CD4-positive, alpha-beta T cell (primary cell): Measurements from ENCODE around the gene SNAPIN. TPM values are rescaled to one million over a fixed set of nuclear protein-coding genes. Genes with fewer than 3 reads are reported as not detected.

ENCODE experiments used
- ATAC-seq: fragments of 200-7000 bp; cut with Tn5 transposase; one replicate; pipeline ENCODE4 v1.10.0; 2022; ENCODE audit warnings: mild to moderate bottlenecking; ENCODE audit not compliant: poor library complexity
- CTCF ChIA-PET: fragments of 350-600 bp; sonication (Branson Sonifier 250); formaldehyde crosslinking; loops from one replicate; lab custom pipeline; 2021; ENCODE audit warnings: antibody characterized with exemption, inconsistent platforms; lab: Charles Lee
- POLR2A ChIA-PET: fragments of 350-600 bp; sonication (Branson Sonifier 250); formaldehyde crosslinking; loops from one replicate; lab custom pipeline; 2021; ENCODE audit warnings: antibody characterized with exemption, inconsistent platforms; lab: Charles Lee
- DNase-seq, 14 experiments: peaks; one replicate each; pipeline ENCODE4 v3.0.0-alpha.2; 2013 to 2020; ENCODE audit warnings: mixed read lengths in 2 of 14
- H3K27ac ChIP-seq, 2 donors: one replicate each; pipeline versions ENCODE4 v1.5.1 to v1.7.0; 2013; ENCODE audit warnings: low read length in 2 of 2, low read depth in 1 of 2, mild to moderate bottlenecking in 1 of 2
- H3K27me3 ChIP-seq, 2 experiments: 1 replicate in 1 of 2; 2 replicates in 1 of 2; pipeline versions ENCODE4 v1.6.1 to v1.7.0; 2013; ENCODE audit warnings: low read length in 2 of 2, control low read depth in 1 of 2, mild to moderate bottlenecking in 1 of 2, moderate library complexity in 1 of 2; ENCODE audit not compliant: insufficient read depth in 2 of 2, control insufficient read depth in 1 of 2
- H3K36me3 ChIP-seq: one replicate; pipeline ENCODE4 v1.6.1; 2013; ENCODE audit warnings: low read length, control low read depth; ENCODE audit not compliant: insufficient read depth
- H3K4me1 ChIP-seq: one replicate; pipeline ENCODE4 v1.6.1; 2013; ENCODE audit warnings: low read length, control low read depth; ENCODE audit not compliant: insufficient read depth
- H3K4me3 ChIP-seq: one replicate; pipeline ENCODE4 v1.5.1; 2013; ENCODE audit warnings: mild to moderate bottlenecking, low read length, moderate library complexity
- H3K9me3 ChIP-seq, 2 experiments: 1 replicate in 1 of 2; 2 replicates in 1 of 2; pipeline versions ENCODE4 v1.6.1 to v1.7.0; 2013; ENCODE audit warnings: low read length in 2 of 2, mild to moderate bottlenecking in 2 of 2, control low read depth in 1 of 2, moderate library complexity in 1 of 2; ENCODE audit not compliant: control insufficient read depth in 1 of 2, insufficient read depth in 1 of 2
- H3K27ac Mint-ChIP-seq: one replicate; pipeline ENCODE4 v1.8.0; 2020; ENCODE audit warnings: mixed read lengths
- H3K27me3 Mint-ChIP-seq: one replicate; pipeline ENCODE4 v1.8.0; 2021; ENCODE audit warnings: mixed read lengths
- H3K36me3 Mint-ChIP-seq: one replicate; pipeline ENCODE4 v1.8.0; 2021; ENCODE audit warnings: low read depth, mixed read lengths
- H3K4me1 Mint-ChIP-seq: one replicate; pipeline ENCODE4 v1.8.0; 2021; ENCODE audit warnings: low read depth, mixed read lengths
- H3K4me3 Mint-ChIP-seq: one replicate; pipeline ENCODE4 v1.8.0; 2020; ENCODE audit warnings: mild to moderate bottlenecking, mixed read lengths
- H3K9me3 Mint-ChIP-seq: one replicate; pipeline ENCODE4 v1.8.0; 2020; ENCODE audit warnings: mixed read lengths
- intact Hi-C, 2 experiments: fragments of 100-400 bp; cut with DNase I in 1 of 2; cut with micrococcal nuclease in 1 of 2; formaldehyde crosslinking; loops; one replicate each; pipeline versions ENCODE4 v1.15.1 to v1.9.0; 2023 to 2025; cut with DNase I, micrococcal nuclease
- total RNA-seq, 174 experiments: library from RNA in 2 of 174; stranded (reverse) in 2 of 174; gene quantifications; one replicate each; pipeline ENCODE4 v1.2.3 and lab custom pipeline; 2021 to 2026
- TF ChIP-seq, protein P1 (sequence below): fragments of 200-600 bp; IDR thresholded peaks from one replicate; pipeline ENCODE4 v1.8.0; 2022; ENCODE audit warnings: antibody characterized with exemption, mild to moderate bottlenecking

SNAPIN gene
- total RNA-seq, 2 experiments from 2014 or later = 7.2 to 7.3 TPM

GRCh38 chr1:153698020-153698922 is 39.8 kb downstream of the SNAPIN start:
- DNase-seq = no peak
- H3K4me3 ChIP-seq = no peak overlapping the region

DNA sequence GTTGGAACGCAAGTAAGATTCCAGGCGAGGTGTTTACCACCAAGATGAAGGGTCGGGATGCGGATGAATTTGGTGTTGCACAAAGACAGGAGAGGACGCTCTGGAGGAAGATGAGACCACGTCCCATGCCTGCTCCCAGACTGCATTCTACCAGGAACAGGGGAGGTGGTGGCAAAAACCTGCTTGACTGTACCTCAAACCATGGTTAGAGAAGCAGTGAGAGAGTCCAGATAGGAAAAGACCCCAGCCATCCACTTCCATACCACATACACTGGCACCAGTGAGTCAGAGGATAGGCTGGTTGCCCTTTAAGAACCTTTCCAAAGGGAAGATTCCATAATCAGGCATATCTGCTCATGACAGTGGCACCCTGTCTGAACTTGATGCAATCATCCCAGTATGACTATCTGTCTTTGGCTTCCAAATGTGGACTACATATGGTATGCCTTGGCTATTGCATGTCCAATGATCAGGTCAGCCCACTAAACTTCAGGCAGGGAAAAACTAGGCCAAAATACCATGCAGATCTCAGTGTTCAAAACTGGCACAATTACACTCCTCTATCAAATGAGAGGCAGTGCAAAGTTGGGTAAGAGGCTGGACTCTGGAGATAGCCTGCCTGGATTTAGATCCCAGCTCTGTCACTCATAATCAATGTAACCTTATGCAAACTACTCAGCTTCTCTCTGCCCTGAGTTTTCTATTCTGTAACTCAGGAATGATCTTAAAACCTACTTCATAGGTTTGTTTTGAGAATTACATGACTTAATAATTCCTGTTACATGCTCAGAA is 40.6 kb downstream of the SNAPIN start:
- Mint-ChIP-seq H3K4me3 (no peak overlapping the region), H3K9me3 (no peaks in the 10 kb centered on the region), H3K27me3 (peaks cover 5% of the 10 kb centered on the region), H3K4me1 (no peaks in the 10 kb centered on the region), H3K27ac (no peak overlapping the region), H3K36me3 (no peaks in the 10 kb centered on the region)
- ChIA-PET CTCF (no interaction called here), POLR2A (no interaction called here)
- Histone ChIP-seq H3K4me1 (no peaks in the 10 kb centered on the region), H3K9me3 (no peaks in the 10 kb centered on the region), H3K36me3 (no peaks in the 10 kb centered on the region), H3K27ac (no peak overlapping the region), H3K4me3 (no peak overlapping the region), H3K27me3 (peaks cover 0 to 3% of the 10 kb centered on the region in 2 experiments)
- intact Hi-C loops = no loop called here
- DNase-seq = no peak
- TF ChIP-seq, protein P1, sequence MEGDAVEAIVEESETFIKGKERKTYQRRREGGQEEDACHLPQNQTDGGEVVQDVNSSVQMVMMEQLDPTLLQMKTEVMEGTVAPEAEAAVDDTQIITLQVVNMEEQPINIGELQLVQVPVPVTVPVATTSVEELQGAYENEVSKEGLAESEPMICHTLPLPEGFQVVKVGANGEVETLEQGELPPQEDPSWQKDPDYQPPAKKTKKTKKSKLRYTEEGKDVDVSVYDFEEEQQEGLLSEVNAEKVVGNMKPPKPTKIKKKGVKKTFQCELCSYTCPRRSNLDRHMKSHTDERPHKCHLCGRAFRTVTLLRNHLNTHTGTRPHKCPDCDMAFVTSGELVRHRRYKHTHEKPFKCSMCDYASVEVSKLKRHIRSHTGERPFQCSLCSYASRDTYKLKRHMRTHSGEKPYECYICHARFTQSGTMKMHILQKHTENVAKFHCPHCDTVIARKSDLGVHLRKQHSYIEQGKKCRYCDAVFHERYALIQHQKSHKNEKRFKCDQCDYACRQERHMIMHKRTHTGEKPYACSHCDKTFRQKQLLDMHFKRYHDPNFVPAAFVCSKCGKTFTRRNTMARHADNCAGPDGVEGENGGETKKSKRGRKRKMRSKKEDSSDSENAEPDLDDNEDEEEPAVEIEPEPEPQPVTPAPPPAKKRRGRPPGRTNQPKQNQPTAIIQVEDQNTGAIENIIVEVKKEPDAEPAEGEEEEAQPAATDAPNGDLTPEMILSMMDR = no peak
- ATAC-seq = no peak

More at GRCh38 chr1:153698020-153698922, 39.8 kb downstream of the SNAPIN start:
- intact Hi-C loops = no loop called here
- ATAC-seq = no peak
- H3K36me3 Mint-ChIP-seq = no peaks in the 10 kb centered on the region
- H3K27me3 Mint-ChIP-seq = peaks cover 5% of the 10 kb centered on the region
- H3K4me1 Mint-ChIP-seq = no peaks in the 10 kb centered on the region
- Histone ChIP-seq H3K36me3 (no peaks in the 10 kb centered on the region), H3K9me3 (no peaks in the 10 kb centered on the region), H3K27ac (no peak overlapping the region), H3K4me1 (no peaks in the 10 kb centered on the region), H3K27me3 (no peaks in the 10 kb centered on the region)
- ChIA-PET POLR2A (no interaction called here), CTCF (no interaction called here)
- H3K27ac Mint-ChIP-seq = no peak overlapping the region
- no peak overlapping the region for H3K4me3 Mint-ChIP-seq
- H3K9me3 Mint-ChIP-seq = no peaks in the 10 kb centered on the region
- TF ChIP-seq, protein P1 = no peak

DNA sequence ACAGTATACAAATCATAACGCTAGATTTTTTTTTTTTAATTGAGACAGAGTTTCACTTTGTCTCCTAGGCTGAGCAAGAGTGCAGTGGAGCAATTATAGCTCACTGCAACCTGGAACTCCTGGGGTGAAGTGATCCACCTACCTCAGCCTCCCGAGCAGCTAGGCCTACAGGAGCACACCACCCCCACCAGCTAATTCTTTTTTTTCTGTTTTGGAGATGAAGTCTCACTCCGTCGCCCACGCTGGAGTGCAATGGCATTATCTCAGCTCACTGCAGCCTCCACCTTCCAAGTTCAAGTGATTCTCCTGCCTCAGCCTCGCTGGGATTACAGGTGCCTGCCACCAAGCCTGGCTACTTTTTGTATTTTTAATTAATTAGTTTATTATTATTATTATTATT is 41.3 kb downstream of the SNAPIN start:
- H3K4me1 Mint-ChIP-seq = no peaks in the 10 kb centered on the region

More for the DNA sequence above, 41.3 kb downstream of the SNAPIN start:
- ChIA-PET POLR2A (no interaction called here), CTCF (no interaction called here)
- Histone ChIP-seq H3K4me1 (no peaks in the 10 kb centered on the region), H3K4me3 (no peak overlapping the region), H3K27me3 (peaks cover 0 to 3% of the 10 kb centered on the region in 2 experiments), H3K9me3 (no peaks in the 10 kb centered on the region), H3K27ac (no peak overlapping the region), H3K36me3 (no peaks in the 10 kb centered on the region)
- intact Hi-C loops = no loop called here
- TF ChIP-seq, protein P1 = no peak
- Mint-ChIP-seq H3K36me3 (no peaks in the 10 kb centered on the region), H3K27me3 (peaks cover 5% of the 10 kb centered on the region), H3K27ac (no peak overlapping the region), H3K9me3 (no peaks in the 10 kb centered on the region), H3K4me3 (no peak overlapping the region)
- DNase-seq (no peak), ATAC-seq (no peak)
